ENCODE results near the gene BRF1. TPM values are rescaled to one million over a fixed set of nuclear protein-coding genes. Genes with fewer than 3 reads are reported as not detected.

Gene BRF1
- total RNA-seq, 1 experiment from 2014 or later, result 26.4 TPM

- TF ChIP-seq, protein P1, sequence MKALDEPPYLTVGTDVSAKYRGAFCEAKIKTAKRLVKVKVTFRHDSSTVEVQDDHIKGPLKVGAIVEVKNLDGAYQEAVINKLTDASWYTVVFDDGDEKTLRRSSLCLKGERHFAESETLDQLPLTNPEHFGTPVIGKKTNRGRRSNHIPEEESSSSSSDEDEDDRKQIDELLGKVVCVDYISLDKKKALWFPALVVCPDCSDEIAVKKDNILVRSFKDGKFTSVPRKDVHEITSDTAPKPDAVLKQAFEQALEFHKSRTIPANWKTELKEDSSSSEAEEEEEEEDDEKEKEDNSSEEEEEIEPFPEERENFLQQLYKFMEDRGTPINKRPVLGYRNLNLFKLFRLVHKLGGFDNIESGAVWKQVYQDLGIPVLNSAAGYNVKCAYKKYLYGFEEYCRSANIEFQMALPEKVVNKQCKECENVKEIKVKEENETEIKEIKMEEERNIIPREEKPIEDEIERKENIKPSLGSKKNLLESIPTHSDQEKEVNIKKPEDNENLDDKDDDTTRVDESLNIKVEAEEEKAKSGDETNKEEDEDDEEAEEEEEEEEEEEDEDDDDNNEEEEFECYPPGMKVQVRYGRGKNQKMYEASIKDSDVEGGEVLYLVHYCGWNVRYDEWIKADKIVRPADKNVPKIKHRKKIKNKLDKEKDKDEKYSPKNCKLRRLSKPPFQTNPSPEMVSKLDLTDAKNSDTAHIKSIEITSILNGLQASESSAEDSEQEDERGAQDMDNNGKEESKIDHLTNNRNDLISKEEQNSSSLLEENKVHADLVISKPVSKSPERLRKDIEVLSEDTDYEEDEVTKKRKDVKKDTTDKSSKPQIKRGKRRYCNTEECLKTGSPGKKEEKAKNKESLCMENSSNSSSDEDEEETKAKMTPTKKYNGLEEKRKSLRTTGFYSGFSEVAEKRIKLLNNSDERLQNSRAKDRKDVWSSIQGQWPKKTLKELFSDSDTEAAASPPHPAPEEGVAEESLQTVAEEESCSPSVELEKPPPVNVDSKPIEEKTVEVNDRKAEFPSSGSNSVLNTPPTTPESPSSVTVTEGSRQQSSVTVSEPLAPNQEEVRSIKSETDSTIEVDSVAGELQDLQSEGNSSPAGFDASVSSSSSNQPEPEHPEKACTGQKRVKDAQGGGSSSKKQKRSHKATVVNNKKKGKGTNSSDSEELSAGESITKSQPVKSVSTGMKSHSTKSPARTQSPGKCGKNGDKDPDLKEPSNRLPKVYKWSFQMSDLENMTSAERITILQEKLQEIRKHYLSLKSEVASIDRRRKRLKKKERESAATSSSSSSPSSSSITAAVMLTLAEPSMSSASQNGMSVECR (CRISPR knock-in tag; IDR thresholded peaks at IDR 0.05; ENCODE audit: borderline replicate concordance), result no peak
- TF ChIP-seq FOXJ3 (CRISPR knock-in tag; IDR thresholded peaks at IDR 0.05; ENCODE audit: borderline replicate concordance), result no peak
Observed at GRCh38 chr14:105217774-105218173, 83.0 kb downstream of the BRF1 start (continued).

GRCh38 chr14:105216490-105217247 is 84.1 kb downstream of the BRF1 start:
- H3K9me3 Mint-ChIP-seq, result peaks cover 9% of the 10 kb centered on the region
- H3K36me3 Mint-ChIP-seq, result peaks cover 10% of the 10 kb centered on the region; the same call in 1 of the 2 replicates
- no peak overlapping the region for H3K4me3 Mint-ChIP-seq
- ATAC-seq (no peak), DNase-seq (ENCODE audit: low spot score) (no peak)
- H3K4me1 Mint-ChIP-seq, result no peaks in the 10 kb centered on the region
- no peak overlapping the region for H3K27ac Mint-ChIP-seq
- TF ChIP-seq ZNF396 (CRISPR knock-in tag; IDR thresholded peaks at IDR 0.05; ENCODE audit: borderline replicate concordance) (no peak), FOXJ3 (CRISPR knock-in tag; IDR thresholded peaks at IDR 0.05; ENCODE audit: borderline replicate concordance) (no peak), MYBL2 (CRISPR knock-in tag; IDR thresholded peaks at IDR 0.05) (no peak), CTCF (IDR thresholded peaks at IDR 0.05) (no peak), SMAD4 (CRISPR knock-in tag; IDR thresholded peaks at IDR 0.05) (no peak), TCF7 (CRISPR knock-in tag; IDR thresholded peaks at IDR 0.05; ENCODE audit: low read depth) (no peak), NFATC4 (CRISPR knock-in tag; IDR thresholded peaks at IDR 0.05) (no peak), SOX15 (CRISPR knock-in tag; IDR thresholded peaks at IDR 0.05) (no peak), ZNF232 (CRISPR knock-in tag; IDR thresholded peaks at IDR 0.05) (no peak), CBFB (CRISPR knock-in tag; IDR thresholded peaks at IDR 0.05; ENCODE audit: low read depth) (no peak), E2F1 (CRISPR knock-in tag; IDR thresholded peaks at IDR 0.05) (no peak), OVOL2 (CRISPR knock-in tag; IDR thresholded peaks at IDR 0.05; ENCODE audit: borderline replicate concordance) (no peak), FOXP1 (CRISPR knock-in tag; IDR thresholded peaks at IDR 0.05; ENCODE audit: borderline replicate concordance) (no peak), ZNF138 (CRISPR knock-in tag; conservative IDR thresholded peaks at IDR 0.05) (no peak)
- TF ChIP-seq, protein P1 (CRISPR knock-in tag; IDR thresholded peaks at IDR 0.05; ENCODE audit: borderline replicate concordance), result no peak
- H3K27me3 Mint-ChIP-seq (ENCODE audit: low read depth), result no peaks in the 10 kb centered on the region
- CTCF ChIA-PET, result no interaction called here
- POLR2A ChIA-PET, result no interaction called here

All from WTC11 (cell line).